Body of pancreas (tissue), 4 donors: ENCODE measurements around the gene ALG11.

Experiments used
- CTCF ChIP-seq, 7 experiments: fragments of 450-650 bp in 4 of 7; fragments of 200-600 bp in 3 of 7; sonication (generic) in 3 of 7; IDR thresholded peaks; one replicate each; pipeline ENCODE4 v1.5.1; 2016 to 2019; ENCODE audit warnings: antibody characterized with exemption in 7 of 7
- POLR2A ChIP-seq, 3 donors: fragments of 450-650 bp; IDR thresholded peaks; one replicate each; pipeline ENCODE4 v1.6.1; 2016; ENCODE audit warnings: antibody characterized with exemption in 3 of 3, mild to moderate bottlenecking in 2 of 3

DNA sequence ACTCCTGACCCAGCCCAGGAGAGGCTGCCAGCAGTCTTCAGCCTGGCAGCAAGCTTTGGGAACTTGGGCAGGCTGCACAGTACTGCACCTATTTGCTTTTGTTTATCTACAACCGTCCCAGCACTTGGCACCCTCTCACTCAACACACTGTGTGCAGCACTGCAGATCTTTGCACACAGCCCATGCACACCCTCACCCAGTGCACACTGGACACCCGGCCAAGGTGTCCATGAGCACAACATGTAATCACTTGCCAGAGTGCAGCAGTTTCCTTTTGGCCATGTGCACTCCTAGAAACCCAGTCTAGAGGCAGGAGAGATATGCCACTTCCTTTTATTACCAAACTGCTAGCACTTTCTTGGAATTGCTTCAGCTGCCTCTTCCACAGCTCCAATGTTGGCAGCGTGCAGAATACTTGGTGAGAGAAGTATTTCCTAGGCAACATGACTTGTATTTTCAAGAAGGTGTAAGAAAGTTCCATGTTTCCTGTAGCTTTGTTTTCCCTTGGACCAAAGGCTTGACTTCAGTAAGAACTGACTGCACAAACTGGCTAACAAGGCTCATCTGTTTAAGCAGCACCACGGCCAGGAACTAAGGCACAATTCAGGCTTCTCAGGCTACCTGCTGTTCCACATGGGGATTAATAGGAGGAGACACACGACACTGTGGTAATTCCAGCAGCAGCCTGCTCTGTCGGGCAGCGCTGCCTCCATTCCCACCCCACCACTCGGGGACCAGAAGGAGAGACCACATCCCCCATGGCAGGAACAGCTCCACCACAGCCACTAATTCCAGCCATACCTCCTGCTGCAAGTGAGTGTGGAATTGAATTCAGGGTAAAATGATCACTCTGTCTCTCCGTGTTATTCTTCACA is 16.3 kb upstream of the ALG11 start:
- peak in 2 of 3 donors; percentile 42 to 50 for TF ChIP-seq POLR2A (IDR thresholded peaks at IDR 0.05)
- peak in 2 of 7 experiments; percentile 24 to 25 for TF ChIP-seq CTCF (IDR thresholded peaks at IDR 0.05)
